Measurements from ENCODE around the gene KRTAP13-2. TPM values are rescaled to one million over a fixed set of nuclear protein-coding genes. Genes with fewer than 3 reads are reported as not detected.

The KRTAP13-2 gene, protein sequence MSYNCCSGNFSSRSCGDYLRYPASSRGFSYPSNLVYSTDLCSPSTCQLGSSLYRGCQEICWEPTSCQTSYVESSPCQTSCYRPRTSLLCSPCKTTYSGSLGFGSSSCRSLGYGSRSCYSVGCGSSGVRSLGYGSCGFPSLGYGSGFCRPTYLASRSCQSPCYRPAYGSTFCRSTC
- not detected in 2 replicates for total RNA-seq

DNA sequence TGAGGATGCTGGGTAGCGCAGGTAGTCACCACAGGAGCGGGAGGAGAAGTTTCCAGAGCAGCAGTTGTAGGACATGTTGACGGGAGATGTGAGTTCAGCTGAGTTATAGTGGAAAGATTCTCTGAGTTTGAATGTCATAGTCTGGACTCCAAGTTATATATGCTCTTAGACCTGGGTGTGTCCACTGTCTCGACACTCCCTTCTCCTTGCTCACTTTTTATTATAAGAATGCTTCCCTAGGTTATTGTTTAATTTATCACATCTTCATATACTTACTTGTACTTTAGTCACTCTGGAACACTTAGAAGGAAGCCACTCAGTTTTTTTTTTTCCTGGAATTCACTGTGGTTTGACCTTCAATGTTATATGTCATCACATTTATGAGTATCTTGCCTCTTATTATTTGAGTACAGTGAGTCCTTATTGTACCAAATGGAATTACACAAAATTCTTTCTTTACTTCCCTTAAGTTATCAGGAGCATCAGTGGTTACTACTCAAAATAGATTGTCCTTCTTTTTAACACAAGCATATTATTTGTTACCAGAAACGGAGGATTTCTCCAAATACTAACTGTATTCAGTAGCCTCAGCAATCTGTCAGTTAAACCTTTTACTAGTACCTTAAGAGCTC, at the start of gene KRTAP13-2:
Gene KRTAP13-2, minus strand, starts transcription at position 133 of the 632 bp plus-strand sequence. Its CDS starts 58 bp downstream, at position 75.

DNA sequence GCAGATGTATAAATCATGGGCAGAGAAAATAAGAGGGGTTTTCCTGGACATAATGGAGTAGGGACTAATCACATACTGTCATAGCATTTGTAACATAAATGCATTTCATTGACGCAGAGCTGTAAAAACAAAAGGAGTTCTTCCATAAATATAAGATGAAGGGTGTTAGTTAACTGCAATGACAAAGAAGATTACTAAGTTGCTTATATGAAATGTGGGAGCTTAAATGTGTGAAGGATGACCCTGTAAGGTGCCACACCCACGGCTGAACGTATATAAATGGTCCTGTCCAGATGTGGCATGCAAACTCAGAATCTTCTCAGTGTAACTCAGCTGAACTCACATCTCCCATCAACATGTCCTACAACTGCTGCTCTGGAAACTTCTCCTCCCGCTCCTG, 23.7 kb upstream of the KRTAP13-2 start, which contains the start of gene KRTAP13-1:
Gene KRTAP13-1, plus strand, starts transcription at position 301 of the 400 bp plus-strand sequence. Its CDS starts 56 bp downstream, at position 357.

DNA sequence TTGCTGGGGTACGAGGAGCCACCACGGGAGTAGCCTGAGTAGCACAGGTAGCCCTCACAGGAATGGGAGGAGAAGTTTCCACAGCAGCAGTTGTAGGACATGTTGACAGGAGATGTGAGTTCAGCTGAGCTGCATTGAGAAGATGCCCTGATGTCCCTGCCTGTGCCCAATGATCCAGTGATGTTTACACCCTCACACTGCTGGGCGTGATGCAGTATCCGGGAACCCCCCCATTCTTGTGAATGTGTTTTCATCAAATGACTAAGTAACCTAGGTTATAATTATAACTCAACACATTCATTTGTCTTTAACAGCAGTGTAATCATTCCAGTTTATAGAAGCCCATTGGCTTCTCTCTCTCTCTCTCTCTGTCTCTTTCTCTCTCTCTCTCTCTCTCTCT, 23.6 kb downstream of the KRTAP13-2 start, which contains the start of gene KRTAP23-1:
Gene KRTAP23-1, minus strand, starts transcription at position 101 of the 400 bp plus-strand sequence. Its CDS starts 0 bp downstream, at position 101.

DNA sequence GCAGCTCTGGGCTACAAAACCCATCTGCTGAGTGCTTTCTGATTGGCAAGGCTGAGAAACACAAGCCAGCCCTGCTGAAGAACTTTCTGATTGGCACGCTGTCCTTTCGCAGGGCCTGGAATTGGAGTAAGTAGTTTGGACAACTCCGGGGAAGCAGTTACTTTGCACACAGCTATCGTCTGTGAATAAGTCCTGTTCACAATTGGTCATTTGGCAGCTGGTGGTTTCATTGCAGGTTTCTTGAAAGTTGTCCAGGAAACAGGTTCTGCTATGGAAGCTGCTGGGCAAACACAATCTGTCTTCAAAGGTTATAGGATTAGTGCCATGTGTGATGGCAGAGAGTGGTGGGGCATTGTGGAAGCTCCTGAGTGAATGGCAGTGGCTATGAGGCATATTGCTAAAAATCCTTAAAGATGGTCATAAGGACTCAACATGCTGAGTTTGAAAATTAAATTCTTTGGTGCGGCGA, 34.8 kb downstream of the KRTAP13-2 start, which contains the start of gene KRTAP27-1:
Gene KRTAP27-1, minus strand, starts transcription at position 419 of the 469 bp plus-strand sequence. Its CDS starts 26 bp downstream, at position 393.

Other genes with a start within 250 kb of the KRTAP13-2 start
- gene CLDN17, start 205.5 kb downstream of the KRTAP13-2 start, total RNA-seq = not detected in 2 replicates
- not detected in 2 replicates for gene CLDN8, start 156.2 kb downstream of the KRTAP13-2 start, total RNA-seq
- not detected in 2 replicates for gene KRTAP24-1, start 89.3 kb downstream of the KRTAP13-2 start, total RNA-seq
- not detected in 2 replicates for gene KRTAP25-1, start 82.8 kb downstream of the KRTAP13-2 start, total RNA-seq
- not detected in 2 replicates for gene KRTAP26-1, start 52.0 kb downstream of the KRTAP13-2 start, total RNA-seq
- not detected in 2 replicates for gene KRTAP27-1, start 34.6 kb downstream of the KRTAP13-2 start, total RNA-seq
- not detected in 2 replicates for gene KRTAP23-1, start 23.7 kb downstream of the KRTAP13-2 start, total RNA-seq
- not detected in 2 replicates for gene KRTAP13-1, start 23.8 kb upstream of the KRTAP13-2 start, total RNA-seq
- gene KRTAP13-3, start 53.7 kb upstream of the KRTAP13-2 start, total RNA-seq = not detected in 2 replicates
- not detected in 2 replicates for gene KRTAP13-4, start 57.9 kb upstream of the KRTAP13-2 start, total RNA-seq
- gene KRTAP15-1, start 68.0 kb upstream of the KRTAP13-2 start, total RNA-seq = not detected in 2 replicates
- gene KRTAP19-1, start 108.1 kb upstream of the KRTAP13-2 start, total RNA-seq = not detected in 2 replicates
- not detected in 2 replicates for gene KRTAP19-2, start 115.2 kb upstream of the KRTAP13-2 start, total RNA-seq
- not detected in 2 replicates for gene KRTAP19-3, start 119.7 kb upstream of the KRTAP13-2 start, total RNA-seq
- not detected in 2 replicates for gene KRTAP19-4, start 124.9 kb upstream of the KRTAP13-2 start, total RNA-seq
- gene KRTAP19-5, start 129.9 kb upstream of the KRTAP13-2 start, total RNA-seq = not detected in 2 replicates
- gene KRTAP19-6, start 169.6 kb upstream of the KRTAP13-2 start, total RNA-seq = not detected in 2 replicates
- not detected in 2 replicates for gene KRTAP19-7, start 189.0 kb upstream of the KRTAP13-2 start, total RNA-seq
- gene KRTAP22-2, start 218.1 kb upstream of the KRTAP13-2 start, total RNA-seq = not detected in 2 replicates
- gene KRTAP6-3, start 220.2 kb upstream of the KRTAP13-2 start, total RNA-seq = not detected in 2 replicates
- gene KRTAP6-2, start 226.6 kb upstream of the KRTAP13-2 start, total RNA-seq = not detected in 2 replicates
- not detected in 2 replicates for gene KRTAP22-1, start 228.8 kb upstream of the KRTAP13-2 start, total RNA-seq
- gene KRTAP6-1, start 241.7 kb upstream of the KRTAP13-2 start, total RNA-seq = not detected in 2 replicates
- not detected in 2 replicates for gene KRTAP20-1, start 244.2 kb upstream of the KRTAP13-2 start, total RNA-seq
- not detected in 2 replicates for gene KRTAP20-4, start 248.4 kb upstream of the KRTAP13-2 start, total RNA-seq

All from mammary microvascular endothelial cell (primary cell).